GM12872 (cell line): ENCODE data around the gene NEDD9.

ENCODE experiments used
- TF ChIP-seq, protein P1 (sequence below): IDR thresholded peaks from 3 replicates; pipeline ENCODE4 v1.5.1; 2011; ENCODE audit warnings: low read depth, mild to moderate bottlenecking, low read length, moderate library complexity; ENCODE audit not compliant: insufficient read depth

Gene NEDD9

DNA sequence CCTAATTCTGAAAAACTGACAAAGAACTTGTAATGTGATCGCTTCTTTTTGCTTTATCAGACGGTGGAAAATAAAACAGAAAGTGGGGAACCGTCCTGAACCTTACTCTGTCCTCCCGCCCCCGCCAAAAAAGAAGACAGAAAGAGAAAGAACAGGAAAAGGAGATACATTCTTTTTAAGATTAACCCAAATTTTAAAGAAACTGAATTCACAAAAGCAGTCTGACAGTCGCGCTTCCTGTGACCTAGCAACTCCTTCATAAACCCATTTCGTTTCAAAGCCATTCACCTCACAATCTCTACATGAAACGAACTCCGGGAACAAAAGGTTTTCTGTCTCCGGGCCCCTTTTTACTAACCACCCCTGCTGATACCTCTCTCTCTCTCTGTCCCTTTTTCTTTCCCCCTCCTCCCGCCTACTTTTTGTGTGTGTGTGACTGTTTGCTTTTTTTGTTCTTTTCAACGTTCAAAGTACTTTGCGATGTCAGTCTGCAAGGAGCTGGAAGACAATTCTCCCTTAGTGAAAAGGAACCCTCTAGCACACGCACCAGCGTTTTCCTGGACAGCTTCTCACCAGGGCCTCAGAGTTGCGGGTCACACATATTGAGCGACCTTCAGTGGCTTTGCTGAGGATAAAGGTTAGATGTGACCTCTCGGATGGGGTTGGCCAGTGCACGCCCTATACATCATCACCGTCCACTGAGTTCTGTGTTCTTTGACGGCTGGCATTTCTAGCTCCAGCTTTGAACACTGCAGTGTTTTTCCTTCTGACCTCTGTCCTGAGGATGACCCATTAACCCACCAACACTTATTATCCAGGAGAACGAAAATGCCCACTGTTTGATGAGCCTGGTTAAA lies 530 bp upstream of the NEDD9 start:
- TF ChIP-seq, protein P1, sequence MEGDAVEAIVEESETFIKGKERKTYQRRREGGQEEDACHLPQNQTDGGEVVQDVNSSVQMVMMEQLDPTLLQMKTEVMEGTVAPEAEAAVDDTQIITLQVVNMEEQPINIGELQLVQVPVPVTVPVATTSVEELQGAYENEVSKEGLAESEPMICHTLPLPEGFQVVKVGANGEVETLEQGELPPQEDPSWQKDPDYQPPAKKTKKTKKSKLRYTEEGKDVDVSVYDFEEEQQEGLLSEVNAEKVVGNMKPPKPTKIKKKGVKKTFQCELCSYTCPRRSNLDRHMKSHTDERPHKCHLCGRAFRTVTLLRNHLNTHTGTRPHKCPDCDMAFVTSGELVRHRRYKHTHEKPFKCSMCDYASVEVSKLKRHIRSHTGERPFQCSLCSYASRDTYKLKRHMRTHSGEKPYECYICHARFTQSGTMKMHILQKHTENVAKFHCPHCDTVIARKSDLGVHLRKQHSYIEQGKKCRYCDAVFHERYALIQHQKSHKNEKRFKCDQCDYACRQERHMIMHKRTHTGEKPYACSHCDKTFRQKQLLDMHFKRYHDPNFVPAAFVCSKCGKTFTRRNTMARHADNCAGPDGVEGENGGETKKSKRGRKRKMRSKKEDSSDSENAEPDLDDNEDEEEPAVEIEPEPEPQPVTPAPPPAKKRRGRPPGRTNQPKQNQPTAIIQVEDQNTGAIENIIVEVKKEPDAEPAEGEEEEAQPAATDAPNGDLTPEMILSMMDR = no peak

DNA sequence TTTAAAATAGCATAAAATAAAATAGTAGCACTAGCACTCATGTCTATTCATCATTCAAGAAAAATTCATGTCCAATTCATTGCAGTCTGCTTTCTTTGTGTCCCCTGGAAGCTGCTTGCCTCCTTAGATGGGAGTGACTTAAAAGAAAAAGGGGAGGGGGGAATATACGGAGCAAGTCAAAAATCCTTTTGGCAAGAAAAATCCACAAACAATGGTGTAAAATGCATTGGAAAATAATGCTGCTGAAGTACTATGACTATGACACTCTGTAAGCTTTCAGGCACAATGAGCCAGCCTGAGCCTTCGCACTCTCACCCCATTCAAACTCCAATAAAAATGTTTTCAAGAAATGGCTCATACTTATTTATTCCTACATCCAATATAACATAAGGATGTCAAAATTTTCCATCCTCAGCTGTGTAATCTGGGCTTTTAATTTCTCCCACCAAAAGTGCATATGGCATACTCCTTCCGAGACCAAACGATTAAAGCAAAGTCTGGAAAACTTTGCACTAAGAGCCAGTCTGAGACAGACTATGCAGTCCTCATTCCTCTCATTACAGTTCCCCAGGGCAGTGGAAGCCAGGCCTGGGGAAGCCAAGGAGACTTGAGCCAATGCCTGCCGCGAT lies 790 bp downstream of the NEDD9 start:
- TF ChIP-seq, protein P1 = no peak

DNA sequence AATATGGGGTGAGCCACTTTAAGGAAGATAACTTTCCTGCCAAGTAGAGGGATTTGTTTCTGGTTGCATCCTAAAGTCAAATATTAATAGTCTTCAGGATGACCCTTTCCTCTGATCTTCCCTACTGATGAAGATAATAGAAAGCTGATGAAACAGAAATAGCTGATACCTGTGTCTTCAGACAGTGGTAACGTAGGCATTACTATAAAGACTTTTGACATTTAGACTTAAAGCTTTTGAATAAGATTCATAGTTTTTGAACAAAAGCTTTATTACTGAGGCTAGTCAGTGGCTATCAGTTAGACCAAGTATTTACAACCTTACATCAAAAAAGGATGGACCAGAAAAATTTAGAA lies 1.4 kb downstream of the NEDD9 start:
- TF ChIP-seq, protein P1 = no peak

DNA sequence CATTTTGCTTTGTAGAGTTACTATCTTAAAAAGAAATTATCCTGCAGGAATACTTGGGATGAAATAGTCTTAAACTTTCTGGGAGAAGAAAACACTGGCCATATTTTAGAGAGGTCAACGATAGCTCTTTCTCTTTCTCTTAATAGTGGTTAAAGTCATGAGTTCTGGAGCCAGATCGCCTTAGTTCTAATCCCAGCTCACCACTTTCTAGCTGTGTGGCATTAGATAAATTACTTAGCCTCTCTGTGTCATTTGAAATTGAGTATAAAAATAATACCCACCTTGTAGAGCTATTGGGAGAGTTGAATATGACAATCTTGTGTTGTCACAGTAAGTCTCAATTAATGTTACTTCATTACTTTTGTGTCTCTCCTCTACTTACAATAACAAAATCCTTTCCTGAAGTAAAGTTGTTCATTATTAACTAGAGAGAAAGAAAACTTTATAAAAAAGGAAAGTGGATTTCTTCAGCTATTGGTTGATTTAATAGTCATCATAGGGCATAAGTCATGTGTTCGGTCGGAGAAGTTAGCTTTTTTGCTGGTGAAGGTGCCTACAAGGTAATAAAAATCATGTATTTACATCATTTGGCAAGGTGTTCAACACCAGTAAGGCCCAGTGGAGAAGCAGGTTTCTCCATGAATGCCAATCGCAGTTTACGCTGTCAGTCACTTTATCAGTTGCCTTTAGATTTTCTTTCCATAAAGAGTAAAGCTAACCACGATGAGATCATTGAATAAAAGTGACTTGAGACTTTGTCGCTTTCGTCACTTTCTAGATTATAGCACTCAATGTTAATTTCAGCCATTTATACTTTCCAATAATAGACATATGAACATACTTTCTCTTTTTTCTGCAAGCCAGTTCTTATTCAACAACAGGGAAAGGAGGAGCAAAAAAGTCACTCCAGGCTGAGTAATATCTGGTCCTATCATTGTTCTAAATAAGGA lies 2.0 kb downstream of the NEDD9 start:
- TF ChIP-seq, protein P1 = no peak

DNA sequence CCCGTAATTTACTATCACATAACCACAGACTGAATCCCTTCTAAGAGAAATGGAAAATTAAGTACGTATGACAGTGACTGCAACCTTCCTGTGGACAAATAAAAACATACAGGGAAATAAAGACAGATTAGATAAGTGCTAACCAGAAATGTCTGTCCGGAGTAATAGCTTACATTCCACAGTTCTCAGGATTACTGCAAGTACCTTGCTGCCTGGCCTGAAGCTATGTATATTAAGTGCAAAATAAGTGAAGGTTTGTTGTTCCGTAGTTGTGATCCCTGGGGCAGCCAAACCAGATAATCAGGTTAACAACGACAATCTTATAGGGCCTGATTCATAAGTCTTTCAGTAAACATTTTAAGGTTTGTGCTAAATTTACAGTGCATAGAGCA lies 2.8 kb downstream of the NEDD9 start:
- TF ChIP-seq, protein P1 = no peak

DNA sequence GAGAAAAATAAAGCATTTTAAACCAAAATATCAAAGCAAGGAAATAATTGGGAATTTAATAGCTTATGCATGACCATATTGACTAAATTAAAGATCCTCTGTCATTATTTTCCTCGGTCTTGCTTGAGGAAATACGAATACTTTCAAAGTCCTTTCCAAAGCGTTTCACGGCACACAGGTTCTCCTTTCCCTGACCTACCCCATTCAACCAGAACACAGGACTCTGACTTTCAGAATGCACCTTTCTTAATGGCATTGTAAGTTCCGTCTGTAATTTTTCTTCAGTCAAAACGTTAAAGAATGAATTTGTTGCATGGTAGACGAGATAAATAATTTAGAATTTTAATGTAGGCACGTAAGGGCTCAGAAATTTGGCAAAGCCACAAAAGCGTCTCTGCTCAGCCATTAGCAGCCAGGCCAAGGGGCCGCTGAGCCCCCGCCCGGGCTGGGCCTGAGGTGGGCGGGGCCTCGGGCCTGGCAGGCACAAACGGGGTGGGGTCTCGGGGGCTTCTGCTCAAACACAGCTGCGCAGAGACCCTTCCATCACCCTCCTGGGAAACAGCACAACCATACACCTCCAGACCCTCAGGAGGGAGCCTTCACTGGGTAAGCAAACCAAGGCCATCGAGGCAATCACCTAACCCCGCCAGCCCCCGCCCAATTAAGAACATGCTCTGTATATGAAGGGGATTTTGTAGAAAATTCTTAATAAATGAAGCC lies 3.4 kb downstream of the NEDD9 start:
- TF ChIP-seq, protein P1 = no peak
